Liver (tissue), 9 donors: Measurements from ENCODE around the gene PARVB. TPM values are rescaled to one million over a fixed set of nuclear protein-coding genes. Genes with fewer than 3 reads are reported as not detected.

Experiments
- DNase-seq: peaks from one replicate; pipeline ENCODE4 v3.0.0-alpha.2; 2017; ENCODE audit warnings: low spot score
- H3K27ac ChIP-seq, 2 donors: one replicate each; pipeline ENCODE4 v1.7.0; 2013; ENCODE audit warnings: inconsistent platforms in 2 of 2, low read length in 2 of 2, control low read depth in 1 of 2, low read depth in 1 of 2, mild to moderate bottlenecking in 1 of 2
- H3K27me3 ChIP-seq, 4 donors: one replicate each; pipeline versions ENCODE4 v1.6.1 to v1.7.0; 2013; ENCODE audit warnings: low read length in 3 of 4, inconsistent platforms in 1 of 4, mild to moderate bottlenecking in 1 of 4, moderate library complexity in 1 of 4; ENCODE audit not compliant: control insufficient read depth in 4 of 4, insufficient read depth in 4 of 4
- H3K36me3 ChIP-seq, 4 donors: one replicate each; pipeline versions ENCODE4 v1.6.1 to v1.7.0; 2013; ENCODE audit warnings: low read length in 3 of 4, mild to moderate bottlenecking in 3 of 4, low read depth in 1 of 4, moderate library complexity in 1 of 4; ENCODE audit not compliant: control insufficient read depth in 4 of 4, insufficient read depth in 3 of 4
- H3K4me1 ChIP-seq, 4 donors: one replicate each; pipeline versions ENCODE4 v1.6.1 to v1.7.0; 2013; ENCODE audit warnings: low read length in 3 of 4, mild to moderate bottlenecking in 3 of 4, moderate library complexity in 1 of 4; ENCODE audit not compliant: control insufficient read depth in 4 of 4, insufficient read depth in 4 of 4
- H3K4me3 ChIP-seq, 3 donors: one replicate each; pipeline versions ENCODE4 v1.6.1 to v1.7.0; 2013; ENCODE audit warnings: low read length in 3 of 3, control low read depth in 1 of 3, low read depth in 1 of 3, mild to moderate bottlenecking in 1 of 3
- H3K9ac ChIP-seq, 2 donors: one replicate each; pipeline ENCODE4 v1.7.0; 2013; ENCODE audit warnings: low read length in 2 of 2, mild to moderate bottlenecking in 2 of 2, moderate library complexity in 2 of 2, control low read depth in 1 of 2, low read depth in 1 of 2
- H3K9me3 ChIP-seq, 4 donors: one replicate each; pipeline versions ENCODE4 v1.6.1 to v1.7.0; 2013; ENCODE audit warnings: low read length in 3 of 4; ENCODE audit not compliant: control insufficient read depth in 4 of 4
- EGR1 ChIP-seq, 2 donors: IDR thresholded peaks; 2 replicates each; pipeline ENCODE4 v1.6.1; 2016 to 2018; ENCODE audit warnings: antibody characterized with exemption in 2 of 2, low read depth in 2 of 2
- FOXA1 ChIP-seq: IDR thresholded peaks from 2 replicates; pipeline ENCODE4 v1.6.1; 2016; ENCODE audit warnings: antibody characterized with exemption
- HNF4A ChIP-seq, 2 donors: conservative IDR thresholded peaks; 2 replicates each; pipeline ENCODE4 v1.6.1; 2016; ENCODE audit warnings: antibody characterized with exemption in 2 of 2, mild to moderate bottlenecking in 2 of 2
- HNF4G ChIP-seq: IDR thresholded peaks from 2 replicates; pipeline ENCODE4 v1.6.1; 2016; ENCODE audit warnings: antibody characterized with exemption
- MAX ChIP-seq: IDR thresholded peaks from 2 replicates; pipeline ENCODE4 v1.6.1; 2016; ENCODE audit warnings: antibody characterized with exemption
- NR2F2 ChIP-seq: IDR thresholded peaks from 2 replicates; pipeline ENCODE4 v1.6.1; 2016; ENCODE audit warnings: antibody characterized with exemption
- SP1 ChIP-seq: IDR thresholded peaks from 2 replicates; pipeline ENCODE4 v1.6.1; 2018; ENCODE audit warnings: antibody characterized with exemption, mild to moderate bottlenecking
- YY1 ChIP-seq: IDR thresholded peaks from 2 replicates; pipeline ENCODE4 v1.6.1; 2016; ENCODE audit warnings: antibody characterized with exemption, mild to moderate bottlenecking
- ZBTB33 ChIP-seq: IDR thresholded peaks from 2 replicates; pipeline ENCODE4 v1.6.1; 2016; ENCODE audit warnings: antibody characterized with exemption
- WGBS: extraction: QIAGEN DNeasy Blood & Tissue Kit; methylation state at CpG from one replicate; pipeline ENCODE4 v1.1.7; 2013; 5-methylcytosine and 5-hydroxymethylcytosine counted together
- polyA plus RNA-seq, 2 donors: library from polyadenylated mRNA; stranded (reverse) in 1 of 2; unstranded in 1 of 2; fragments of 200-250 nt in 1 of 2; fragments of >200 nt in 1 of 2; fragmentation: Nextera tagmentation in 1 of 2; extraction: Ambion mirVana in 1 of 2; gene quantifications; one replicate each; pipeline versions ENCODE4 v1.2.1 to v1.2.3, GENCODE V29; 2013 to 2015
- total RNA-seq, 2 donors: library from RNA; depleted of rRNA; stranded (reverse); fragments of >200 nt; gene quantifications; one replicate each; pipeline ENCODE4 v1.2.3, GENCODE V29; 2014
- TF ChIP-seq, protein P1 (sequence below): fragments of 150-350 bp; IDR thresholded peaks from 2 replicates; pipeline ENCODE4 v1.5.1; 2017; ENCODE audit warnings: improper control_type of control experiment, low read depth, low read length; ENCODE audit not compliant: missing input control
- donor health status: healthy.
- donor health status: healthy.
- donor health status: healthy.
- donor health status: healthy.
- donor health status: healthy.

The PARVB gene
- total and polyA plus RNA-seq, 4 donors, result 3.2 to 55.5 (median 17.7) TPM

GRCh38 chr22:43985532-43985931 lies 38.6 kb upstream of the PARVB start:
- TF ChIP-seq EGR1 (IDR thresholded peaks at IDR 0.05; ENCODE audit: low read depth in 2 of 2) (no peak), ZBTB33 (no peak)
- Histone ChIP-seq H3K36me3 (peaks cover 18 to 71% (median 58%) of the 10 kb centered on the region in 4 donors), H3K4me3 (no peak overlapping the region), H3K4me1 (no peaks in the 10 kb centered on the region), H3K27me3 (no peaks in the 10 kb centered on the region), H3K27ac (no peak overlapping the region), H3K9me3 (no peaks in the 10 kb centered on the region), H3K9ac (no peak overlapping the region)
- no peak for DNase-seq
- 92% methylated on average over 12 of the region's 12 CpGs for WGBS

- WGBS, result 89% methylated on average over 8 of the region's 8 CpGs
- Histone ChIP-seq H3K27ac (no peak overlapping the region), H3K9ac (no peak overlapping the region), H3K9me3 (no peaks in the 10 kb centered on the region), H3K4me1 (no peaks in the 10 kb centered on the region), H3K27me3 (no peaks in the 10 kb centered on the region), H3K4me3 (no peak overlapping the region), H3K36me3 (peaks cover 16 to 72% (median 58%) of the 10 kb centered on the region in 4 donors)
- no peak for DNase-seq
- TF ChIP-seq HNF4G (no peak), ZBTB33 (no peak), MAX (no peak), NR2F2 (no peak), HNF4A (conservative IDR thresholded peaks at IDR 0.05) (no peak), FOXA1 (no peak), YY1 (no peak)
- TF ChIP-seq, protein P1, sequence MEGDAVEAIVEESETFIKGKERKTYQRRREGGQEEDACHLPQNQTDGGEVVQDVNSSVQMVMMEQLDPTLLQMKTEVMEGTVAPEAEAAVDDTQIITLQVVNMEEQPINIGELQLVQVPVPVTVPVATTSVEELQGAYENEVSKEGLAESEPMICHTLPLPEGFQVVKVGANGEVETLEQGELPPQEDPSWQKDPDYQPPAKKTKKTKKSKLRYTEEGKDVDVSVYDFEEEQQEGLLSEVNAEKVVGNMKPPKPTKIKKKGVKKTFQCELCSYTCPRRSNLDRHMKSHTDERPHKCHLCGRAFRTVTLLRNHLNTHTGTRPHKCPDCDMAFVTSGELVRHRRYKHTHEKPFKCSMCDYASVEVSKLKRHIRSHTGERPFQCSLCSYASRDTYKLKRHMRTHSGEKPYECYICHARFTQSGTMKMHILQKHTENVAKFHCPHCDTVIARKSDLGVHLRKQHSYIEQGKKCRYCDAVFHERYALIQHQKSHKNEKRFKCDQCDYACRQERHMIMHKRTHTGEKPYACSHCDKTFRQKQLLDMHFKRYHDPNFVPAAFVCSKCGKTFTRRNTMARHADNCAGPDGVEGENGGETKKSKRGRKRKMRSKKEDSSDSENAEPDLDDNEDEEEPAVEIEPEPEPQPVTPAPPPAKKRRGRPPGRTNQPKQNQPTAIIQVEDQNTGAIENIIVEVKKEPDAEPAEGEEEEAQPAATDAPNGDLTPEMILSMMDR, result no peak
These were observed 35.8 kb upstream of the PARVB start for GRCh38 chr22:43988116-43988820.

DNA sequence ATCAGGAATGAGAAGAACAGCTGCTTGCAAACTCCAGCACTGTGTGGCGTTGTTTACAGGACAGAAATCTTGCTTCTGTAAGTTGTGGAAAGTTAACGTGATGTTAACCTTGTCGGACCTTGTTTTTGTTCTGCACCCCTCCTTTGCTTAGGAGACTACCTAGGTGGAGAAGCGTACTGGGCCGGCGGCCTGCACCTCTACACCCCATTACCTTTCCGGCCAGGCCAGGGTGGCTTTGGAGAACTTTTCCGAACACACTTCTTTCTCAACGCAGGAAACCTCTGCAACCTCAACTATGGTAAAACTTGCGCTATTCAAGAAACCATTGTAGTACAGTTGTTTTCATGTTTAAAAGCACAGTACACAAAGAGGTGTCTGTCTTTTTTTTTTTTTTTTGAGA lies 35.1 kb upstream of the PARVB start:
- TF ChIP-seq SP1, result no peak
- Histone ChIP-seq H3K9ac (no peak overlapping the region), H3K4me1 (no peaks in the 10 kb centered on the region), H3K36me3 (peaks cover 15 to 66% (median 55%) of the 10 kb centered on the region in 4 donors), H3K4me3 (no peak overlapping the region), H3K27me3 (no peaks in the 10 kb centered on the region), H3K9me3 (no peaks in the 10 kb centered on the region), H3K27ac (no peak overlapping the region)
- whole genome bisulfite sequencing, result 95% methylated on average over 10 of the region's 10 CpGs
- DNase-seq, result no peak
